Neural crest cell (in vitro differentiated cells): ENCODE measurements around the gene PAPOLA. TPM values are rescaled to one million over a fixed set of nuclear protein-coding genes. Genes with fewer than 3 reads are reported as not detected.

ENCODE experiments used
- DNase-seq: peaks from one replicate; pipeline ENCODE4 v3.0.0; 2021; ENCODE audit warnings: low read depth, mixed read lengths, low spot score
- H3K27ac Mint-ChIP-seq: one replicate; pipeline ENCODE4 v1.8.0; 2021; ENCODE audit warnings: mild to moderate bottlenecking, mixed read lengths; ENCODE audit not compliant: unreplicated experiment
- H3K27me3 Mint-ChIP-seq: 2 replicates; pipeline ENCODE4 v1.8.0; 2021; ENCODE audit warnings: low read depth, mild to moderate bottlenecking, mixed read lengths
- H3K36me3 Mint-ChIP-seq: 2 replicates; pipeline ENCODE4 v1.8.0; 2021; ENCODE audit warnings: low read depth, mild to moderate bottlenecking, mixed read lengths
- H3K4me1 Mint-ChIP-seq: 2 replicates; pipeline ENCODE4 v1.8.0; 2021; ENCODE audit warnings: mixed read lengths
- H3K4me3 Mint-ChIP-seq: one replicate; pipeline ENCODE4 v1.8.0; 2021; ENCODE audit warnings: mild to moderate bottlenecking, mixed read lengths
- H3K9me3 Mint-ChIP-seq: 2 replicates; pipeline ENCODE4 v1.8.0; 2021; ENCODE audit warnings: mixed read lengths
- long read RNA-seq: library from polyadenylated mRNA; unstranded; transcript quantifications from one replicate; pipeline ENCODE4 v2.0.0, GENCODE V29; 2020
- total RNA-seq: library from RNA; stranded (reverse); gene quantifications from 2 replicates; pipeline ENCODE4 v1.2.1, GENCODE V29; 2021
- TF ChIP-seq, protein P1 (sequence below): fragments of 200-600 bp; sonication (generic); conservative IDR thresholded peaks from 2 replicates; pipeline ENCODE4 v1.5.0; 2021; ENCODE audit warnings: antibody characterized with exemption, mild to moderate bottlenecking

PAPOLA gene
- total RNA-seq, result 209 and 215 TPM in 2 replicates
- long read RNA-seq, full-length matches to known transcripts, result 9 of 53 reads
- long read RNA-seq, partial matches to known transcripts, result 38 of 53 reads
- long read RNA-seq, other reads (novel, unspliced or antisense), result 6 of 53 reads

DNA sequence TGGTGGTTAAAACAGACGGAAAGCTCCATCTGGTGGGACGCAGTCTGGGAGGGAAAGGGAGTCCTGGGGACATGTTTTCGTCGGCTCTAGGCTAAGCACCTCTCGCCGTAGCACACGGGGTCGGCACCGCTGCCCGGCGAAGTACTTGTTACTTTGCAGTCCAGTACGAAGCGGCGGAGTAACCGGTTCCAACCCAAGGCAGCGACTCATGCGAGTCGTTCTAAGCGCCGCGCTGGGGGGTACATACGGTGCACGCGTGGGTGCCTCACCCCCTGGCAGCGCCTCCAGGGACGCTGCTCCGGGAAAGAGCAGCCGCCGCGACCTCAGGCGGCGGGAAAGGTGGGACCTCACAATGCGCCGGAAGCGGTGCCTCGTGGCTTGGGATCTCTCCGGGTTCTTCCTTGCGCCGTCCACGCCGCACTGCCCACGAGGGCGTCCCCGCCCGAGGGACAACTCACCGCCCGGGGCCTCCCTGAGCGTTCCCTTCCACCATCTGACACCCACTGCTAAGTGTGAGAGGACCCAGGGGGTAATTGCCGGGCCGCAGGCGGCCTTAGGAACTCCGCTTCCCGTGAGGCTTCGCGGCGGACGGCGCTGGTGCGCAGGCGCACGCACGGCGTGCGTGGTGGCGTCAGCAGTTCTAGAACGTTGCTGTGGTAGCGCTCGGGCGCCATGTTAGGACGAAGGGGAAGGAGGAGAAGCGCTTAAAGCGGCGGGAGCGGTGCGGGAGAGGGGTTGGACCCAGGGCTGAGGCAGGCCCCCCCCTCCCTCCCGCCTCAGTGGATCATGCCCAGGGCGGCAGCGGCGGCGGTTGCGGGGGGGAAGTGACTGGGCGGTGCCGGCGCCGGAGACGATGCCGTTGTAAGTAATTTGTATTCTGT lies at the start of gene PAPOLA:
Gene PAPOLA, plus strand, starts transcription at position 643 of the 881 bp plus-strand sequence. Its CDS starts 211 bp downstream, at position 854.
- Mint-ChIP-seq H3K36me3 (peaks cover 5% of the 10 kb centered on the region), H3K4me3 (peak within 1 kb of the TSS; percentile 96), H3K4me1 (peaks cover 42% of the 10 kb centered on the region), H3K27me3 (peaks cover 2% of the 10 kb centered on the region), H3K9me3 (no peaks in the 10 kb centered on the region), H3K27ac (peak within 1 kb of the TSS; percentile 99)
- DNase-seq, result peak; percentile 91
- TF ChIP-seq, protein P1, sequence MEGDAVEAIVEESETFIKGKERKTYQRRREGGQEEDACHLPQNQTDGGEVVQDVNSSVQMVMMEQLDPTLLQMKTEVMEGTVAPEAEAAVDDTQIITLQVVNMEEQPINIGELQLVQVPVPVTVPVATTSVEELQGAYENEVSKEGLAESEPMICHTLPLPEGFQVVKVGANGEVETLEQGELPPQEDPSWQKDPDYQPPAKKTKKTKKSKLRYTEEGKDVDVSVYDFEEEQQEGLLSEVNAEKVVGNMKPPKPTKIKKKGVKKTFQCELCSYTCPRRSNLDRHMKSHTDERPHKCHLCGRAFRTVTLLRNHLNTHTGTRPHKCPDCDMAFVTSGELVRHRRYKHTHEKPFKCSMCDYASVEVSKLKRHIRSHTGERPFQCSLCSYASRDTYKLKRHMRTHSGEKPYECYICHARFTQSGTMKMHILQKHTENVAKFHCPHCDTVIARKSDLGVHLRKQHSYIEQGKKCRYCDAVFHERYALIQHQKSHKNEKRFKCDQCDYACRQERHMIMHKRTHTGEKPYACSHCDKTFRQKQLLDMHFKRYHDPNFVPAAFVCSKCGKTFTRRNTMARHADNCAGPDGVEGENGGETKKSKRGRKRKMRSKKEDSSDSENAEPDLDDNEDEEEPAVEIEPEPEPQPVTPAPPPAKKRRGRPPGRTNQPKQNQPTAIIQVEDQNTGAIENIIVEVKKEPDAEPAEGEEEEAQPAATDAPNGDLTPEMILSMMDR, result peak; percentile 38

DNA sequence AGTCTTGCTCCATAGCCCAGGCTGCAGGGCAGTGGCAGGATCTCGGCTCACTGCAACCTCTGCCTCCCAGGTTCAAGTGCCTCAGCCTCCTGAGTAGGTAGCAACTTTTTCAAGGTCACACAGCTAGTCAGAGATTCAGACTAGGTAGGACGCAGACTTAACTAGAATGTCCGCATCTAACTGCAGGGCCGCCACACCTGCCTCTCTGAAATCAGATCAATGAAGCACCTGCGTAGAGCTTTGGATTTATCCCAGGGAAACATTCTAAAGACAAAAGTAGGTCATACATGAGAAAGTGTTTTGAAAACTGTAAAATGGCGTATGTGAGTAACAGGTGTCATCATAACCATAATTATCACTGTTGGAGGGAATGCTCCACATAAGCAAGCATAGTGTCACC lies 49.5 kb upstream of the PAPOLA start:
- peaks cover 4% of the 10 kb centered on the region for H3K36me3 Mint-ChIP-seq
- no peaks in the 10 kb centered on the region for H3K9me3 Mint-ChIP-seq
- TF ChIP-seq, protein P1, result no peak
- no peak overlapping the region for H3K4me3 Mint-ChIP-seq
- H3K4me1 Mint-ChIP-seq, result no peaks in the 10 kb centered on the region
- H3K27me3 Mint-ChIP-seq, result no peaks in the 10 kb centered on the region
- no peak overlapping the region for H3K27ac Mint-ChIP-seq
- no peak for DNase-seq

DNA sequence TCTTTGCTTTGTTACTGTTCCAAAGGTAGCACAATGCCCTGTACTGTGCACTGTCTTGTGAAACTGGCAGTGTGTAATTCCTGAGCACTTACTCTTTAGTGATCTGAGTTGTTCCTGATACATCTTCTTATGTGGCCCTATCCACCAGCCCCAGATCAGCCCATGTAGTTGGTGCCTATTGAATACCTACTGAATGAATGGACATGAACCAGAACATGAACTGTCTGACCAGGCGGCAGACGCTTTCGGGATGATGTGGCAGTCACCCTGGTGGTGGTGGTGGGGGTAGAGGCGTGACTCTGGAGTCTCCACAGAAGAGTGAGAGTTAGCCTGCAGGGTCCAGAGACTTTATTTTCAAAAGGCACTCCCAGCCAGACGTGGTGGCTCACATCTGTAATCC lies 46.6 kb upstream of the PAPOLA start:
- Mint-ChIP-seq H3K27me3 (no peaks in the 10 kb centered on the region), H3K27ac (no peak overlapping the region), H3K4me3 (no peak overlapping the region), H3K36me3 (peaks cover 4% of the 10 kb centered on the region), H3K9me3 (no peaks in the 10 kb centered on the region), H3K4me1 (no peaks in the 10 kb centered on the region)
- TF ChIP-seq, protein P1, result no peak
- DNase-seq, result no peak

DNA sequence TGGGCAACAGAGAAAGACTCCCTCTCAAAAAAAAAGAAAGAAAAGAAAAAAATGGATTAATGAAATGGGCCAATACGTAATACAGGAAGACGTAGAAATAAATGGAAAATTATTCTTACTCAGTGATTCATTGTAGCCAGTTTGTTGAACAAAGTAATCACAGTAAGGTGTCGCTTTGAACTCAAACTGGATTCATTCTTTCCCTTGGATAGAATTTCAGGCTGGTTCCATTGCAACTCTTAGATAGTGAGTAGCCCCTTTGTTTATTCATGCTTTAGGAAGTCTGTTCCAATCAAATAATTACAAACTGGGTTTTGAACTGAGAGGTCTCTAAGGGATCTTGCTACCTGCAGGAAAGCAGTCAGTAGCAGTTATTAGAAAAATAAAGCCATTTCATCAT lies 42.3 kb upstream of the PAPOLA start:
- H3K4me1 Mint-ChIP-seq, result no peaks in the 10 kb centered on the region
- no peaks in the 10 kb centered on the region for H3K27me3 Mint-ChIP-seq
- TF ChIP-seq, protein P1, result no peak
- H3K36me3 Mint-ChIP-seq, result no peaks in the 10 kb centered on the region
- peaks cover 3% of the 10 kb centered on the region for H3K9me3 Mint-ChIP-seq
- DNase-seq, result no peak
- H3K27ac Mint-ChIP-seq, result no peak overlapping the region
- no peak overlapping the region for H3K4me3 Mint-ChIP-seq

DNA sequence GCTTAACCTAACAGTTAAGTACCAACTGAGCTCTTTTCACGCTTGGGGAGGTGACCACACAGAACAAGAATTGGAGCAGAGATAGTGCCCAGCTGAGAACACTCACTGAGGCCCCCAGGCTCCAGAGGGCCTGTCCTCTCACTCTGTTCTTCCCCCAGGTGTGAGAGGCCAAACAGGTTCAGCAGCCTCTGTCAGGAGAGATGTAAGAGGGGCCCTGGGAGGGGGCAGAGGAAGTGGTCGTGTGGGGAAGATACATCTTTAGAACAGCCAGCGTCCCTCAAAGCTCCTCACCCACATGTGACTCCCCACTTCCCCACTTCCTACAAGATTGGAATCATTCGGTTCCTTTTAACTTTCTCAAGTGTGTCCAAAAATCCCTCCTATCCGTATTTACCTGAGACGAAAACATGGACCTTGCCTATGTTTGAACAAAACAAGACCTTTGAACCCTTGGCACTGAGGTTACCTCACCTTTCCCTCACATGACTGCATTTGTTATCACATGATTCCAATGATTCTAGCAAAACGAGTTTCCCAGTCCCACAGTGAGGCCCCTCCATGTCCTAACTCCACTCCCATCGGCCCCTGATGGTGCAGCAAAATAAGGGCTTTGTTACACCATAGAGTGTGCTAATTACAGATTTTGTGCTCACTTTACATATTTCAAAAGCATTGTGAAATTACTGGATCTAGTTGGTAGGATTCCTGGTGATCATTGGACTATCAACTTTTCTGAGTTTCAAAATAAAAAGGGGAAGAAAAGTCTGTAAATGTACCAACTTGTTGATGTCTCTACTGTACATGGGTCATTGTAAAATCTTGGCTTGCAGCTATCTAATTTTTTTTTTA lies 40.0 kb upstream of the PAPOLA start:
- Mint-ChIP-seq H3K4me3 (no peak overlapping the region), H3K9me3 (peaks cover 3% of the 10 kb centered on the region), H3K27ac (peak overlapping the region; percentile 27), H3K36me3 (no peaks in the 10 kb centered on the region), H3K27me3 (no peaks in the 10 kb centered on the region), H3K4me1 (no peaks in the 10 kb centered on the region)
- no peak for DNase-seq
- TF ChIP-seq, protein P1, result no peak
